ENCODE data around the gene ANKUB1. TPM values are rescaled to one million over a fixed set of nuclear protein-coding genes. Genes with fewer than 3 reads are reported as not detected.

The ANKUB1 gene
- total RNA-seq, 2 experiments from 2014 or later = not detected

- no peaks in the 10 kb centered on the region for H3K4me1 Mint-ChIP-seq (ENCODE audit: low read depth)
These were observed 22.1 kb downstream of the ANKUB1 start for GRCh38 chr3:149770246-149770645.

GRCh38 chr3:149768704-149769103, 23.6 kb downstream of the ANKUB1 start:
- Histone ChIP-seq H3K4me3 (ENCODE audit: low read length) (no peak overlapping the region), H3K4me1 (ENCODE audit: insufficient read depth, low read length) (no peaks in the 10 kb centered on the region), H3K27ac (ENCODE audit: low read depth in 1 of 2, low read length in 2 of 2) (no peak overlapping the region), H3K36me3 (ENCODE audit: insufficient read depth, low read length) (no peaks in the 10 kb centered on the region), H3K9me3 (ENCODE audit: control insufficient read depth in 1 of 2, insufficient read depth in 1 of 2, low read length in 2 of 2) (peaks cover 0 to 3% of the 10 kb centered on the region in 2 experiments), H3K27me3 (ENCODE audit: control insufficient read depth in 1 of 2, insufficient read depth in 2 of 2, low read length in 2 of 2) (peaks cover 6 to 23% of the 10 kb centered on the region in 2 experiments)
- Mint-ChIP-seq H3K27me3 (peaks cover 19% of the 10 kb centered on the region), H3K9me3 (no peaks in the 10 kb centered on the region), H3K4me3 (no peak overlapping the region), H3K27ac (no peak overlapping the region), H3K4me1 (ENCODE audit: low read depth) (no peaks in the 10 kb centered on the region), H3K36me3 (ENCODE audit: low read depth) (no peaks in the 10 kb centered on the region)
- DNase-seq (no peak), ATAC-seq (ENCODE audit: poor library complexity) (no peak)
- no peak for TF ChIP-seq CTCF (IDR thresholded peaks at IDR 0.05)
- ChIA-PET CTCF (no interaction called here), POLR2A (no interaction called here)
- intact Hi-C loops (cut with DNase I, micrococcal nuclease) = loop anchor here in 1 of 2 experiments (5.0 kb wide), 1 partner anchor 414 kb away; no protein-coding TSS in a partner anchor

More at GRCh38 chr3:149770246-149770645, 22.1 kb downstream of the ANKUB1 start:
- H3K4me3 Mint-ChIP-seq = no peak overlapping the region
- H3K27ac Mint-ChIP-seq = no peak overlapping the region
- DNase-seq = no peak
- Histone ChIP-seq H3K36me3 (ENCODE audit: insufficient read depth, low read length) (no peaks in the 10 kb centered on the region), H3K4me3 (ENCODE audit: low read length) (no peak overlapping the region), H3K27me3 (ENCODE audit: control insufficient read depth in 1 of 2, insufficient read depth in 2 of 2, low read length in 2 of 2) (peaks cover 0 to 12% of the 10 kb centered on the region in 2 experiments), H3K4me1 (ENCODE audit: insufficient read depth, low read length) (no peaks in the 10 kb centered on the region), H3K27ac (ENCODE audit: low read depth in 1 of 2, low read length in 2 of 2) (no peak overlapping the region), H3K9me3 (ENCODE audit: control insufficient read depth in 1 of 2, insufficient read depth in 1 of 2, low read length in 2 of 2) (peaks cover 0 to 3% of the 10 kb centered on the region in 2 experiments)
- ChIA-PET POLR2A (no interaction called here), CTCF (interaction anchor here (1.0 kb wide), 1 partner anchor 202 kb away, joined by 3 read pairs; no protein-coding TSS in a partner anchor)
- TF ChIP-seq CTCF (IDR thresholded peaks at IDR 0.05) = no peak
- H3K36me3 Mint-ChIP-seq (ENCODE audit: low read depth) = no peaks in the 10 kb centered on the region
- intact Hi-C loops (cut with DNase I, micrococcal nuclease) = loop anchor here (2.0 to 5.0 kb wide), 3 partner anchors 258 to 653 kb away; no protein-coding TSS in a partner anchor
- no peak for ATAC-seq (ENCODE audit: poor library complexity)
- peaks cover 19% of the 10 kb centered on the region for H3K27me3 Mint-ChIP-seq
- H3K9me3 Mint-ChIP-seq = no peaks in the 10 kb centered on the region

GRCh38 chr3:149767720-149768119, 24.6 kb downstream of the ANKUB1 start:
- peaks cover 6 to 25% of the 10 kb centered on the region in 2 experiments for H3K27me3 ChIP-seq (ENCODE audit: control insufficient read depth in 1 of 2, insufficient read depth in 2 of 2, low read length in 2 of 2)
- no peaks in the 10 kb centered on the region for H3K4me1 ChIP-seq (ENCODE audit: insufficient read depth, low read length)
- TF ChIP-seq CTCF (IDR thresholded peaks at IDR 0.05) = no peak
- H3K27ac ChIP-seq (ENCODE audit: low read depth in 1 of 2, low read length in 2 of 2) = no peak overlapping the region
- no peak overlapping the region for H3K4me3 Mint-ChIP-seq
- H3K27me3 Mint-ChIP-seq = peaks cover 19% of the 10 kb centered on the region
- no peaks in the 10 kb centered on the region for H3K9me3 Mint-ChIP-seq
- POLR2A ChIA-PET = no interaction called here
- H3K36me3 Mint-ChIP-seq (ENCODE audit: low read depth) = no peaks in the 10 kb centered on the region
- H3K4me1 Mint-ChIP-seq (ENCODE audit: low read depth) = no peaks in the 10 kb centered on the region
- no peak overlapping the region for H3K27ac Mint-ChIP-seq
- DNase-seq (no peak), ATAC-seq (ENCODE audit: poor library complexity) (no peak)
- intact Hi-C loops (cut with DNase I, micrococcal nuclease) = loop anchor here in 1 of 2 experiments (5.0 kb wide), 1 partner anchor 415 kb away; no protein-coding TSS in a partner anchor
- peaks cover 0 to 3% of the 10 kb centered on the region in 2 experiments for H3K9me3 ChIP-seq (ENCODE audit: control insufficient read depth in 1 of 2, insufficient read depth in 1 of 2, low read length in 2 of 2)
- H3K36me3 ChIP-seq (ENCODE audit: insufficient read depth, low read length) = no peaks in the 10 kb centered on the region
- H3K4me3 ChIP-seq (ENCODE audit: low read length) = no peak overlapping the region
- CTCF ChIA-PET = no interaction called here

Measured in CD4-positive, alpha-beta T cell (primary cell).